ENCODE data around the gene GJB2.

GJB2 gene

GRCh38 chr13:20170921-20171320 lies 21.8 kb downstream of the GJB2 start:
- no peaks in the 10 kb centered on the region for H3K27me3 ChIP-seq (ENCODE audit: low read length)
- H3K4me2 ChIP-seq (ENCODE audit: low read depth, low read length, poor library complexity, severe bottlenecking), result no peak overlapping the region
- H3K9me2 ChIP-seq (replicated peaks; ENCODE audit: insufficient read depth, low read length), result no peaks in the 10 kb centered on the region
- H3K9me3 ChIP-seq (ENCODE audit: insufficient read depth, low read length), result no peaks in the 10 kb centered on the region
- H3K79me2 ChIP-seq (ENCODE audit: insufficient read depth, low read length), result no peaks in the 10 kb centered on the region
- no peak overlapping the region for H3K9ac ChIP-seq (ENCODE audit: low read length)
- TF ChIP-seq CTCF (IDR thresholded peaks at IDR 0.05; ENCODE audit: insufficient read depth, low read length, poor library complexity, severe bottlenecking) (no peak), EZH2phosphoT487 (conservative IDR thresholded peaks at IDR 0.05; ENCODE audit: low read length) (no peak)
- H3K27ac ChIP-seq (ENCODE audit: low read depth, low read length), result no peak overlapping the region
- H3K36me3 ChIP-seq (ENCODE audit: low read length), result no peaks in the 10 kb centered on the region
- no peaks in the 10 kb centered on the region for H4K20me1 ChIP-seq (ENCODE audit: low read depth, low read length)
- H3F3A ChIP-seq (ENCODE audit: insufficient read depth), result no peaks in the 10 kb centered on the region
- no peak overlapping the region for H3K4me3 ChIP-seq (ENCODE audit: insufficient read depth, low read length, poor library complexity, severe bottlenecking)
- H2AFZ ChIP-seq (ENCODE audit: low read depth, low read length, severe bottlenecking), result no peak overlapping the region

- Histone ChIP-seq H3K79me2 (ENCODE audit: insufficient read depth, low read length) (no peaks in the 10 kb centered on the region), H3K36me3 (ENCODE audit: low read length) (no peaks in the 10 kb centered on the region), H3F3A (ENCODE audit: insufficient read depth) (no peaks in the 10 kb centered on the region), H3K9me3 (ENCODE audit: insufficient read depth, low read length) (no peaks in the 10 kb centered on the region), H2AFZ (ENCODE audit: low read depth, low read length, severe bottlenecking) (no peak overlapping the region), H3K9ac (ENCODE audit: low read length) (no peak overlapping the region), H3K9me2 (replicated peaks; ENCODE audit: insufficient read depth, low read length) (no peaks in the 10 kb centered on the region), H3K27ac (ENCODE audit: low read depth, low read length) (no peak overlapping the region), H3K27me3 (ENCODE audit: low read length) (no peaks in the 10 kb centered on the region), H3K4me3 (ENCODE audit: insufficient read depth, low read length, poor library complexity, severe bottlenecking) (no peak overlapping the region), H4K20me1 (ENCODE audit: low read depth, low read length) (no peaks in the 10 kb centered on the region), H3K4me2 (ENCODE audit: low read depth, low read length, poor library complexity, severe bottlenecking) (no peak overlapping the region)
- TF ChIP-seq EZH2phosphoT487 (conservative IDR thresholded peaks at IDR 0.05; ENCODE audit: low read length), result no peak
- no peak for TF ChIP-seq CTCF (IDR thresholded peaks at IDR 0.05; ENCODE audit: insufficient read depth, low read length, poor library complexity, severe bottlenecking)
Observed at GRCh38 chr13:20168396-20168795, 24.3 kb downstream of the GJB2 start.

- no peaks in the 10 kb centered on the region for H3K9me3 ChIP-seq (ENCODE audit: insufficient read depth, low read length)
- H3K79me2 ChIP-seq (ENCODE audit: insufficient read depth, low read length), result no peaks in the 10 kb centered on the region
- H4K20me1 ChIP-seq (ENCODE audit: low read depth, low read length), result 0 out of 2 replicates have a peak, but pooled peaks cover 4% of the 10 kb centered on the region
- H3K27ac ChIP-seq (ENCODE audit: low read depth, low read length), result no peak overlapping the region
- H3K4me2 ChIP-seq (ENCODE audit: low read depth, low read length, poor library complexity, severe bottlenecking), result no peak overlapping the region
- no peak overlapping the region for H3K4me3 ChIP-seq (ENCODE audit: insufficient read depth, low read length, poor library complexity, severe bottlenecking)
- H2AFZ ChIP-seq (ENCODE audit: low read depth, low read length, severe bottlenecking), result no peak overlapping the region
- TF ChIP-seq CTCF (IDR thresholded peaks at IDR 0.05; ENCODE audit: insufficient read depth, low read length, poor library complexity, severe bottlenecking), result no peak
- no peak for TF ChIP-seq EZH2phosphoT487 (conservative IDR thresholded peaks at IDR 0.05; ENCODE audit: low read length)
- peaks cover 12% of the 10 kb centered on the region; the same call in 1 of the 2 replicates for H3F3A ChIP-seq (ENCODE audit: insufficient read depth)
- H3K9me2 ChIP-seq (replicated peaks; ENCODE audit: insufficient read depth, low read length), result no peaks in the 10 kb centered on the region
- H3K36me3 ChIP-seq (ENCODE audit: low read length), result no peaks in the 10 kb centered on the region
- H3K27me3 ChIP-seq (ENCODE audit: low read length), result no peaks in the 10 kb centered on the region; the same call in 1 of the 2 replicates
- H3K9ac ChIP-seq (ENCODE audit: low read length), result no peak overlapping the region
Observed at GRCh38 chr13:20165417-20166257, 27.1 kb downstream of the GJB2 start.

Measured in SU-DHL-6 (cell line).